ENCODE measurements around the gene JPH2. TPM values are rescaled to one million over a fixed set of nuclear protein-coding genes. Genes with fewer than 3 reads are reported as not detected.

JPH2 gene
- total RNA-seq, 2 donors from 2014 or later, result 0.97 TPM; not detected in 1

GRCh38 chr20:44218446-44218845, 31.5 kb upstream of the JPH2 start:
- no peaks in the 10 kb centered on the region for H3K36me3 Mint-ChIP-seq
- DNase-seq (ENCODE audit: low spot score in 2 of 2), result no peak
- no peaks in the 10 kb centered on the region for H3K9me3 Mint-ChIP-seq
- ATAC-seq, result peak; percentile 27 to 63
- peak overlapping the region in 1 of 2 donors; percentile 84 for H3K27ac Mint-ChIP-seq

- DNase-seq (ENCODE audit: low spot score in 2 of 2) (peak in 1 of 2 donors; percentile 73), ATAC-seq (peak; percentile 65 to 86)
- H3K27ac Mint-ChIP-seq, result peak overlapping the region; percentile 84 to 85
- no peaks in the 10 kb centered on the region for H3K36me3 Mint-ChIP-seq
- H3K9me3 Mint-ChIP-seq, result no peaks in the 10 kb centered on the region
Observed at GRCh38 chr20:44217342-44218092, 30.5 kb upstream of the JPH2 start.

DNA sequence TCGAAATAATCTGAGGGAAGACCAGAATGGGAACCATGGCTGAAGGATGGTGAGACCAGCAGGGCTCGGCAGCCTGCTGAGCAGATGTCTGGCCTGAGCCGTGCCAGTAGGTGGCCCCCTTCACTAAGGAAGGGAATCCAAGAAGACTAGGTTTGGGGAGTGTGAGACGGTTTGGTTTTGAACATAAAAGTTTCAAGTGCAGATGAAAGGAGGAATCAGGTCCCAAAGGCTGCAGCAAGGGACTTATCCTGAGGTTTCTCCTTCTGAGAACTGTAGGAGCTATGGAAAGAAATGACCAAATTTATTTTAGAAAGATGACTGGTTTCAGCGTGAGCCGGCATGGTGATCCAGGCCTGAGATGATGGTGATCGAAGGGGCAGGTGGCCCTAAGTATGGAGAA, 28.1 kb upstream of the JPH2 start:
- Mint-ChIP-seq H3K27ac (peak overlapping the region in 1 of 2 donors; percentile 8), H3K36me3 (peaks cover 10 to 11% of the 10 kb centered on the region in 2 donors), H3K9me3 (no peaks in the 10 kb centered on the region)
- ATAC-seq (peak in 1 of 2 donors; percentile 20), DNase-seq (ENCODE audit: low spot score in 2 of 2) (peak; percentile 68 to 71)

GRCh38 chr20:44212792-44213191, 25.8 kb upstream of the JPH2 start:
- Mint-ChIP-seq H3K9me3 (no peaks in the 10 kb centered on the region), H3K36me3 (peaks cover 19 to 23% of the 10 kb centered on the region in 2 donors), H3K27ac (peak overlapping the region in 1 of 2 donors; percentile 100)
- no peak for DNase-seq (ENCODE audit: low spot score in 2 of 2)
- ATAC-seq, result no peak

DNA sequence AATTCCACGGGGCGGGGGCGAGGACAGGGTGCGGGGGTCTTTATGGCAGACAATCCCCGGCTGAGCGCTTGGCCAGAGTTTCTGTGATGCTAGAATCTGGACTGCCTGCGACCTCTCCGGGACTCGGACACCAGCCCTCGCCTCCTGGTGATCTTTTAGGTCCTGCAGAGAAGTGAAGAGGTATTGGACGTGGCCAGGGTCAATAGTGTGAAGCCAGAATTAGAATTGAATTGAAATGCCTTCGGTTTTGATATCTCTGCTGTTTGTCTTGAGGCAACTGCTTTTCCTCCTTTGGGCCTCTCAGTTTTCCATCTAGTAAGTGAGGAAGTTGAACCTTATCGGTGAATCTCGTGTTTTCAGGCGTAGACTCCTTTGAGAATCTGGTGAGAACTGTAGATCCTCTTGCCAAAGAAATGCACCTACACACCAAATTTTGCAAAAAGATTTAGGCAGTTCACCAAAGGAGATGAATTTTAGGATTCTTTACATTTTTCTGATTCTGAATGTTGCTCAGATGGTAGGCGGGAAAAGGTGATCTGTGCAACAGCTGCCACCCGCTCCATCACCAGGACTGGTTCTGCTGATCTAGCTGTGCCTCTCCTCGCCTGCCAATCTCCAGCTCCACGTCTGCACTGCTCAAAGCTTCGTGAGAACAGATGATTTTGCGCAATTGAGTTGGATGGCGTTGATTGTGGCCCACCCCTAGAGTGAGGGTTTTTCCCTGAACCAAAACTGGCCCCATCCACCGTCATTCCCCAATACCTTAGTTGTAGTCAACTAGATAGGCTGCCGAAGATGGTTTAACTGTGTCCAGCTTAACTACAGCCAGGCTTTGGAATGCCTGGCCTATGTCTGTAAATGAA, 24.4 kb upstream of the JPH2 start:
- no peak for ATAC-seq
- H3K27ac Mint-ChIP-seq, result peak overlapping the region; percentile 97 to 100
- DNase-seq (ENCODE audit: low spot score in 2 of 2), result no peak
- peaks cover 25% of the 10 kb centered on the region in 2 donors for H3K36me3 Mint-ChIP-seq
- H3K9me3 Mint-ChIP-seq, result no peaks in the 10 kb centered on the region

DNA sequence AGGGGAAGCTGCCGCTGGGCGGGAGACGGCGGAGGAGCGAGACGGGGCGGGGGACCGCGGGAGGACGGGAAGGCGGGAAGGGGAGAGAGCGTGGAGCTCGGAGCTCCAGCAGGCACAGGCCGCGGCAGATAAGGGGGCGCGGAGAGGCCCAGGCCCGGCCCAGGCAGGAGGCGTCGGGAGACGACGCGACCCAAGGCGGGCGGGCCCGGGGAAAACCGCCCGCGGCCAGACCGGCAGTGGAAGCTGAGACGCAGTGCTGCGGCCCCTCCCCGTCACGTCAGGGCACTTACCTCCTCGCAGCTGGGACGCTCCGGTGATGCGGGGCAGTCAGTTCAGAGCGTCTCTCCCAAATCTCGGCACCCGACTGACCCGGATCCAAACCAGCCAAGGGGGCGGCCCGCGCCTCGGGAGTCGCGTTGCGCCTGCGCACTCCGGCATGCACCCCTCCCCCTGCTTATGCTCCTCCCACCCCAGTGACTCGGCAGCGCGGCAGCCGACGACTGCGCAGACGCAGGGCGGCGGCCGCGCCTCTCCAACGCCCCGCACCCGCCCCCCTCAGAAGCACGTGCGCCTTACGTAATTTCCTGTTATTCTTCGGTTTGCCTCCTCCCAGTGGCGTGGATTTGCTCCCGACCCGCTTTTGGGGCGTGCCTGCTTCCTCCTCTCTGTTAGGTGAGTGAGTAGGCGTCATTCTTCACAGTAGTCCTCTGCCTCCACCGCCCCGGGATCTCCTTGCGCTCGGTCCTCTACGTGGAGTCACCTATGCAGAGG, 23.6 kb upstream of the JPH2 start, which contains the start of gene OSER1:
OSER1 (minus strand) TSS at position 366 of the 771 bp plus-strand sequence. CDS start 3,814 bp downstream, outside the sequence.
- Mint-ChIP-seq H3K27ac (peak within 1 kb of the TSS; percentile 100), H3K36me3 (peaks cover 27 to 31% of the 10 kb centered on the region in 2 donors), H3K9me3 (no peaks in the 10 kb centered on the region)
- peak; percentile 98 to 99 for DNase-seq (ENCODE audit: low spot score in 2 of 2)
- ATAC-seq, result peak; percentile 90

- Mint-ChIP-seq H3K9me3 (no peaks in the 10 kb centered on the region), H3K36me3 (peaks cover 27 to 31% of the 10 kb centered on the region in 2 donors), H3K27ac (peak overlapping the region; percentile 100)
- no peak for ATAC-seq
- DNase-seq (ENCODE audit: low spot score in 2 of 2), result no peak
Observed at GRCh38 chr20:44209686-44210405, 22.9 kb upstream of the JPH2 start.

DNA sequence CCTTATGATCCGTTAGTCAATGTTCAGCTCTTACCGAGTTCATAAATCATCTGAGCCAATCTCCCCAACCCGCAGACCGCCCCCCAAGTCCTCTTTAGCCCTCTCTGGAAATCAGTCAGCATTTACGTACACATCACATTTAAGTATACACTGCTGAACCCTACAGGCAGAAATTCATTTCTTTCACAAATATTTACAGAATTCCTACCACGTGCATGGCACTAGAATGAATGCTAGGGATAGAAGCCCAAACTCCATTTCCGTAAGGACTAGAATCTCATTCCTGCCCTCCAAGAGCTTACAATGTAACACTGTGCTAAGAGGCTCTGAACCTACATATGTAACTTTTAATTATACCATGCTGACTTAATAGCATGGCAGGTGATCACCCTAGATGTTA, 21.8 kb upstream of the JPH2 start:
- Mint-ChIP-seq H3K27ac (peak overlapping the region; percentile 100), H3K9me3 (no peaks in the 10 kb centered on the region), H3K36me3 (peaks cover 27 to 32% of the 10 kb centered on the region in 2 donors)
- ATAC-seq (no peak), DNase-seq (ENCODE audit: low spot score in 2 of 2) (no peak)

DNA sequence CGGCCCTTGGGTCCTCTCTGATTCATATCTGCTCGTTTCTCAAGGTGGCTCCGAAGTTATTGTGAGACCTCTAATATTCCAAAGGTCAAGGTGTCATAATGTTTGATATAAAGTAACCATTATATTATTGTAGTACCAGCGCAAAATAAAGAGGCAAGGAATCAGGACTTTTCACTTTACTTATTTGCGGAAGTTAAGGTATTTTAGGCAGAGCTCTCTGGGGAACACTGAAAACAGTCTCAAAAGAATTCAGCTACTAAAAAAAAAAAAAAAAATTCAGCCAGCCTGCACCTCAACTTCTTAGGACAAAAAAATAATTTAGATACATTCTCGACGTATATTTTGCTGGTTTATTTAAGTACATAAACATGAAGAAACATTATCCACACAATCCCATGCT, 21.2 kb upstream of the JPH2 start:
- ATAC-seq, result no peak
- H3K27ac Mint-ChIP-seq, result no peak overlapping the region
- peaks cover 27 to 37% of the 10 kb centered on the region in 2 donors for H3K36me3 Mint-ChIP-seq
- no peak for DNase-seq (ENCODE audit: low spot score in 2 of 2)
- H3K9me3 Mint-ChIP-seq, result no peaks in the 10 kb centered on the region

DNA sequence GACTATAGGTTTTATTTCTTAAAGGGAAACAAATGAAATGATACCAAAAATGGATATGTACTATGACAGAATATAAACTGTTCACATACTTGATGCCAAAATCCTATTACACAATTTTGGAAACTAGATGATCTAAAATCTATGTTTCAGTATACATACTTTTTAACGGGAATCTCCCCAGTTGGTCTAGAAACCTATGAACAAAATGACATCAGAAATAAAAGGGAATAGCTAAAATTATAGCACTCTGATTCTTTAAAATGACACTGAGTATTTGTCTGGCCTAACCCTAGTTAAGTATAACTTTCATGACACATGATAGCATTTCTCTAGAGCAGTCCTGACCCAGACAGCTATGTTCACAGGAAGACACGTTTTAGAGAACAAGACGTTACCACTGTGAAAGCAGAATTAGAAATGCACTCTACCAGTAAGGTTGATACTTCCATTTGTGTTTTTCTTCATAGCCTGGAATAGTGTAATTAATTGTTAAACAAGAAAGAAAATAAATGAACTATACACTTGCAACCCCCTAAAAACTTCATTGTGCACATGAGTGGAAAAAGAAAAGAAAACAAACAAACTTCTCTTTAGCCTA, 20.2 kb upstream of the JPH2 start:
- no peaks in the 10 kb centered on the region for H3K9me3 Mint-ChIP-seq
- no peak for DNase-seq (ENCODE audit: low spot score in 2 of 2)
- H3K27ac Mint-ChIP-seq, result peak overlapping the region; percentile 39 to 88
- peaks cover 27 to 41% of the 10 kb centered on the region in 2 donors for H3K36me3 Mint-ChIP-seq
- ATAC-seq, result no peak

DNA sequence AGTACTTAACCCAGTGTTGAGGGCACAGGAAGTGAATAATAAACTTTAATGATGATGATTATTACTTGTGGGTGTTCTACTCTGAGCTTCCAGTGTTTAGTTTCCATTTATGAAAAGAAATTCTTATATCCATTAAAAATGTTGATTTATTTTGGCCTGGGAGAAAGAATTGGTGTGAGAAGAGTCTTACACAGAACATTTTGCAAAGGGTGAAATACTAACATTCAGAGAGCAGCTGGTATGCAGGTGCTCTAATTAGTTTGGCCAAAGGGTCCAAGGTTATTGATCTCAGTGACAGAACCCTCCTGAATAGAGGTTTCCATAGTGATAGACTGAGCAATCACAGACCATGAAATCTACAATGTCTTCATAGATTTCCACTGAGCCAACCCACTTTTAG, 19.1 kb upstream of the JPH2 start:
- ATAC-seq (no peak), DNase-seq (ENCODE audit: low spot score in 2 of 2) (no peak)
- Mint-ChIP-seq H3K36me3 (peaks cover 29 to 38% of the 10 kb centered on the region in 2 donors), H3K27ac (no peak overlapping the region), H3K9me3 (no peaks in the 10 kb centered on the region)

DNA sequence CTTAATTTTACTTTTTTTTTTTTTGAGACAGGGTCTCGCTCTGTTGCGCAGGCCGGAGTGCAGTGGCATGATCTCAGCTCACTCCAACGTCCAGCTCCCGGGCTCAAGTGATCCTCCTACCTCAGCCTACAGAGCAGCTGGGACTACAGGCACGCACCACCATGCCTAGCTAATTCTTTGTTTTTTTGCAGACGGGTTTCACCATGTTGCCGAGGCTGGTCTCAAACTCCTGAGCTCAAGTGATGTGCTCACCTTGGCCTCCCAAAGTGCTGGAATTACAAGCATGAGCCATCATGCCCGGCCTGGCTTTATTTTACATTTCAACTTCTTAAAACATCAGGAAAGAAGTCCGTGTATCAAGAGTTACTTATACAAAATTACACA, 17.8 kb upstream of the JPH2 start:
- Mint-ChIP-seq H3K36me3 (peaks cover 22 to 39% of the 10 kb centered on the region in 2 donors), H3K9me3 (no peaks in the 10 kb centered on the region), H3K27ac (no peak overlapping the region)
- no peak for DNase-seq (ENCODE audit: low spot score in 2 of 2)
- ATAC-seq, result no peak

DNA sequence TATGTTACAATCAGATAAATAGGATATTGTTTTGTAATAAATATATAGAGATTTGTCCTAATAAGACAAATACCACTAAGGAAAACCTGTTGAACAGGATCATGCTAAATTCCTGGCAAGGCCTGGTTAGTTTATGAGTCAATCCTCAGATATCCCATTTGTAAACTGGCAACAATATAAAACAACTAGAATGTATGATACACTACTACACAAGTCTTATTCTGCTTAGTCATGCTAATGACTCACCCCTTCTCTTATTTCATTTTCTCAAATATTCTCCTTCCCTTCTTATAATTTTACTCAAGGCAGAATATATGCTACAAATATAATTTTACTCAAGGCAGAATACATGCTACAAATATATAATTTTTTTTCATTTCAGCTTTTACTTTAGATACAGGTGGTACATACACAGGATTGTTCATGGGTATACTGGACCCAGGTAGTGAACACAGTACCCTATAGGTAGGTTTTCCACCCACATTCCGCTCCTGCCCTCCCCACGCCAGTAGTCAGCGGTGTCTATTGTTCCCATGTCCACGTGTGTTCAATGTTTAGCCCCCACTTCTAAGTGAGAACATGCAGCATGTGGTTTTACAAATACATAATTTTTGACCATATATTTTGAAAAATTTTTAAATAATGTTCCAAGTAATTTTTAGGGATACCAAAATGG, 17.3 kb upstream of the JPH2 start:
- Mint-ChIP-seq H3K36me3 (peaks cover 18 to 40% of the 10 kb centered on the region in 2 donors), H3K9me3 (no peaks in the 10 kb centered on the region), H3K27ac (no peak overlapping the region)
- ATAC-seq (peak in 1 of 2 donors; percentile 52), DNase-seq (ENCODE audit: low spot score in 2 of 2) (no peak)

DNA sequence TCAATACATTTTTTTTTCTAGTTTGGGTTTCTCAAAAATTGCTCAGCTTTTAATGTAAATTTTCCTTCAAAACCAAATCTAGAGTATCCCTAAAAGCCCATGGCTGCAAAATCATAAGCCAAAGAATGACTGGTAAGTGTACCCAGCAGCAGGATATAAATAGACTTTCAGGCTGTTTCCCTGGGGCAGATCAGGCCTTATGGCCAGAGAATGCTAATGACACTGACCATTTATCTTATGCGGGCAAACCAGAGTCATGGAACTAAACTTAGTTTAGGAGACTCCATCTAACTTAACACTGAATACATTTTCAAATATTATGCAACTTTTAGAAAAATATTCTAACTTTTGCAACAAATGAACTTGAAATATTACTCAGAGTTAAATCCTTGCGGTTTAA, 16.2 kb upstream of the JPH2 start:
- H3K27ac Mint-ChIP-seq, result no peak overlapping the region
- no peaks in the 10 kb centered on the region for H3K9me3 Mint-ChIP-seq
- H3K36me3 Mint-ChIP-seq, result peaks cover 20 to 48% of the 10 kb centered on the region in 2 donors
- ATAC-seq, result no peak
- no peak for DNase-seq (ENCODE audit: low spot score in 2 of 2)

DNA sequence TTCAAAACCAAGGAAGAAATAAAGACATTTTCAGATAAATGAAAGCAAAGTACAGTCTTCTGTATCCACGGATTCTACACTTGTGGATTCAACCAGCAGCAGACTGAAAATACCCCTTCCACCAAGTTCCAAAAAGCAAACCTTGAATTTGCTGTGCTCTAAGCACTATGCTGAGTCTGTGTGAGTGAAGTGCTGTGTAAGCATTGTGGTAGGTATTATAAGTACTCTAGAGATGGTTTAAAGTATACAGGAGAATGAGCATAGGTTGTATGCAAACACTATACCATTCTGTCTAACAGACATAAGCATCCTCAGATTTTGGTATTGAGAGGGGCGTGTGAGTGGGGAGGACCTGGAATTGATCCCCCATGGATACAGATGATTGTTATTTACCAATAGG, 14.0 kb upstream of the JPH2 start:
- no peaks in the 10 kb centered on the region for H3K9me3 Mint-ChIP-seq
- ATAC-seq (no peak), DNase-seq (ENCODE audit: low spot score in 2 of 2) (no peak)
- peaks cover 15 to 37% of the 10 kb centered on the region in 2 donors for H3K36me3 Mint-ChIP-seq
- no peak overlapping the region for H3K27ac Mint-ChIP-seq
